COLO829 (cell line): Measurements from ENCODE around the gene HYPK.

Source experiments
- DNase-seq: peaks from one replicate; pipeline ENCODE4 v3.0.0; 2012; ENCODE audit warnings: low spot score

Gene HYPK

GRCh38 chr15:43800286-43801141 lies at the start of gene HYPK:
TSS of gene HYPK (plus strand) at chr15:43800599. CDS start at chr15:43800623, 24 bp downstream.
- DNase-seq, result peak; percentile 66

GRCh38 chr15:43751885-43752284 lies 48.5 kb upstream of the HYPK start:
- no peak for DNase-seq

DNA sequence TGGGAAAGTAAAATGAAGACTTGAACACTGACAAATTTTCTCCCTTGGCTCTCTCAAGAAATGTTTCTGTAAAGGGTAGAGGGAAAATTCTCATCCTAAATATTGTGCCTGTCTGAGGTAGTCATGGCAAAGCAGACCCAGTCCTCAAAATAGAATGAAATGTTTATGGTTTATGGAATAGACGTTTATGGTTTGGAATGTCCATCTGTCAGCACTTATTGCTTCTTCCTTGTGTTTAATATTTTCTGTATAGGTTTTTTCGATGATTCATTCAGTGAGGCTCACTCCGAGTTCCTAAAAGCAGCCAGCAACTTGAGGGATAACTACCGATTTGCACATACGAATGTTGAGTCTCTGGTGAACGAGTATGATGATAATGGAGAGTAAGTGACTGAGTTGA lies 37.6 kb upstream of the HYPK start:
- no peak for DNase-seq

GRCh38 chr15:43763819-43764446 lies 36.5 kb upstream of the HYPK start:
- no peak for DNase-seq

DNA sequence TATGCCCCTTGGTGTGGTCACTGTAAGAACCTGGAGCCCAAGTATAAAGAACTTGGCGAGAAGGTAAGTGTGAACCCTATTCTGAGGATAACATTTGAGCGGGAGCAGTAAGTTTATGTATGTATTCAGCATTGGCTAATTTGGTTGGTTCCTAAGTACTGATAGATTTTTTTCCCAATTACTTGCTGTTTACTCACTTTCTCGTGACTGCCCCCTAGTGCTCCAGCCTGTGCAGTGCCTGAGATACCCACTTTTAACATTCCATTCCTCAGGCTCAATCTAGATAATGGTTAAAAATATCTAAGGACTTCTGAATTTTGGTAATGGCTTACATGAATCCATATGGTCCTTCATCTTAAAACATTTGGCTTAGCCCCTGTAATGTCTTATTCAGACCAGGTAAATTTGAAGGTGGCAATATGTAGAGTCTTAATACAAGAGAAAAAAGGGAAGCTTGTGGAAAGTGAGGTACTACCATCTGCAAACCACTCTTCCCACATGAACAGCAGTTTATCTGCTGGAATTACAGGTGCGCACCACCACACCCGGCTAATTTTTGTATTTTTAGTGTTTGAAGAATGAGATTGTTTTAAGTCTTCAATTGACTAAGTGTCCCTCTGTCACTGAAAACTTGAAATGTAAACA lies 30.7 kb upstream of the HYPK start:
- peak; percentile 24 for DNase-seq

DNA sequence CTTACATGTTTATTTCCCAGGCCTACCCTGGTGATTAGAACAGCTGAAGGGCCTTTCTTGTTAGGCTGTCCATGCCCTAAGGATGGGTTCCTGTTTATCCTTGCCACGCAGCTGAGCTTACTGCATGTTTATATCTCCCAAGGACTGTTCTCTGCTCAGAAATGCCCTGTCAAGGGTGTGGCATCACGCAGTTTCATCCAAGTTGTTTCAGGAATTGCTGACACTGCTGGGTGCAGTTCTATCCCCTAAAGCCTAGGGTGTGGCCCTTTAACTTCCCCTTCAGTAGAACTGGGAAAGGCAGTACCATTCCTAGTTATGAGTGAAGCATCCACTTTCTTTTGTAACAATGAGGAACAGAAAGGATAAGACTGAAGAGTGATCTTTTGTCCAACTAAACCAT lies 28.6 kb upstream of the HYPK start:
- no peak for DNase-seq

DNA sequence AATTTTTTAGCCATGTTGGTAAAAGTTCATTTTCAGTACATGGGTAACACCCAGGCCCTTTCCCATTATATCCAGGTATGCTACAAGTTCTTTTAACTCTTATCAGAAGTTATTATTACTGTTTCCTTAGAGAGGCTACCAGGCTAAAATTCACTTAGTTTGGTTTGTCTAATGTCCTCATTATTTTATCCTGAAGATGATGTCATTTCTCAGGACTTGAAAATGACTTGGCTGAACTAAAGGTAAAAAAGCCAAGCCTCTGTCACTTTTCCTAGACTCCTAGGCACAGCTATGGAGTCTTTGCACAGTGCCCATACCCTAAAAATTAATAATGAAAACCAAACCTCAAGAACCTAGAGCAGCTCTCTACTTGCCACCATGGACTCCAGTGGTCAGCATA lies 27.8 kb upstream of the HYPK start:
- DNase-seq, result no peak

DNA sequence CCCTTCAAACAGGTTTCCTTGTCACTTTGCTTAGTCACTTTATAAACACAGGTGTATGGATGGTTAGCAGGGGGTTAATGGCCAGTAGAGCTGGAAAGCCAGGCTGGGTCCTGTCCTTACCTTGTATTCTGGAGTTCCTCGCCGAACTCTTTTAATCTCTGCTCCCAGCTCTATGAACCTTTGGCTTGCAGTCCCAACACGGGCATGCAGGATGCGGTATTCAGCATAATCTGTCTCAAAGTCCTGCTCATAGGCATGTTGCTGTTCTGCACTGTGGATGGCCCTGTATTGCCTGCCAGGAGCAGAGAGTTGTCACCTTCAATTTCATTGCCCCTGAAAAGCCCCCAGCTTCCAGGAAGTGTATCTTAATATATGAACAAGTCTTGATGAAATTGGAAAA lies 26.3 kb upstream of the HYPK start:
- DNase-seq, result no peak

DNA sequence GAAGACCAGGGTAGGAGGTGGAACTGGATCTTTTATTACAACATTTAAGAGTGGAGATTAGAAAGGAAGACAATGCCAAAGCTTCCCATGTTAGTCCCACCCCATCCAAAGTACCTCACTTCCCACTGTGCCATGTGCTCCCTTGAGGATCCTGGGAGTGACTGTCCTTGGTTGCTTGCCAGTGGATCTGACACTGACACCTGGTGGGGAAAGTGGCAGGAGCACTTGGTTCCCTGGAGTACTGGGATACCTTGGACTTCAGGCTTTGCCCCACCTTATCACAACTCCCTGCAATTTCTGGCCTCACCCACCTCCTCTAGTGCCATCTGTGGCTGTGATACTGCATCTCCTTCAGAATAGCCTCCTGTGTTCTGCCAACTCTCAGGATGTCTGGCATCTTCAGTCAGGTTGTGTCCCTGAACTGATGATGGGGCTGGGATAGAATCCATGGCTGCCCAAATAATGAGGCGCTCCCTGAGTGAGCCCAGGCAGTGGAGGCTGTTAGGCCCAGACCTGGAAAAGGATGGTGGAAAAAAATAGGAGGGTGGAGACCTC lies 24.9 kb upstream of the HYPK start:
- no peak for DNase-seq

GRCh38 chr15:43776101-43776717 lies 24.2 kb upstream of the HYPK start:
- no peak for DNase-seq

GRCh38 chr15:43776718-43777266 lies 23.6 kb upstream of the HYPK start, which contains the start of gene ELL3:
TSS of gene ELL3 (minus strand) at chr15:43776966. CDS start at chr15:43776901, 65 bp downstream.
- peak; percentile 11 for DNase-seq

DNA sequence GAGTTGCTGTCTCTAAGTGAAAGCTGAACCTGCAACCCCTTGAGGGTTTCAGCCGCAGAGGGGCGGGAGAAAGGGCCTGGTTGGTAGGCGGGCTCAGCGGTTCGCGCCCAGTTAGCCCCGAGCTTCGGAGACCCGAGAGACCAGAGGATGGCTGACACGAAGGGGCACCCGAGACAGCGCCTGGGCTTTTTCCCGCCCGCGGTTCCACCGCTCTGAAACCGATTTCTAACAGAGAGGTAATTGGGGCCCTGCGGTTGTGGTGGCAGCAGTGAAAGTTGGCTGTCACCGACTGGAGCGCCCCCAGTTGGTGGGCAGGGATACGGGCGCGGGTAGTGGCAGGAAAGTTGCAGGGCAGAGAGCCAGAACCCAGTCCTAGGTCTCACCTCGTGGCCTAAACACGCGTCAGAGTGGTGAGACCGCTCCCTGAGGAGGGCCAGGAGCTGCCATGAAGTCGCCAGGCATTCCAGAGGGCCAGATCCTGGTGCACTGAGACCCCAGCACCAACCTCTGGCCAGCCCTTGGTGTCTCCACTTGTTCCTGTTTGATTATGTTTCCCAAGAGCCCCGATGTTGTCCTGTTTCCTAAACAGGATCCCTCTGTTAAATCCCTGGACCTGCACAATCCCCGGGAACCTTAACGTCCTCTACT lies 23.0 kb upstream of the HYPK start:
- DNase-seq, result peak; percentile 13

- DNase-seq, result no peak
Observed at GRCh38 chr15:43779016-43779415, 21.4 kb upstream of the HYPK start.

DNA sequence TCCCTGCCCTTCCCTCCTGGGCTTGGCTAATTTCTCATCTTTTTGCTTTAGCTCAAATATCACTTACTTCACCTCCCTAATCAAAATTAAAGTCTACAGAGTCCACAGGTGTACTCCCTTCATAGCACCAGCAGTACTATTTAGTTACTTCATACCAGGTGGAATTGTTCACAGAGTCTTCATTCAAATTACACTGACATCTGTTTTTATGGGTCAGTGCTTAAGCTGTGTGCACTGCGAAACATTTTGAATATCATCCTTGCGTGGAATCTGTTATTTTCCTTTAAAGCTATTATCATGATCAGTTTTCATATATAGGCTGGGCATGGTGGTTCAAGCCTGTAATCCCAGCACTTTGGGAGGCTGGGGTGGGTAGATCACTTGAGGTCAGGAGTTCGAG lies 11.0 kb upstream of the HYPK start:
- no peak for DNase-seq

DNA sequence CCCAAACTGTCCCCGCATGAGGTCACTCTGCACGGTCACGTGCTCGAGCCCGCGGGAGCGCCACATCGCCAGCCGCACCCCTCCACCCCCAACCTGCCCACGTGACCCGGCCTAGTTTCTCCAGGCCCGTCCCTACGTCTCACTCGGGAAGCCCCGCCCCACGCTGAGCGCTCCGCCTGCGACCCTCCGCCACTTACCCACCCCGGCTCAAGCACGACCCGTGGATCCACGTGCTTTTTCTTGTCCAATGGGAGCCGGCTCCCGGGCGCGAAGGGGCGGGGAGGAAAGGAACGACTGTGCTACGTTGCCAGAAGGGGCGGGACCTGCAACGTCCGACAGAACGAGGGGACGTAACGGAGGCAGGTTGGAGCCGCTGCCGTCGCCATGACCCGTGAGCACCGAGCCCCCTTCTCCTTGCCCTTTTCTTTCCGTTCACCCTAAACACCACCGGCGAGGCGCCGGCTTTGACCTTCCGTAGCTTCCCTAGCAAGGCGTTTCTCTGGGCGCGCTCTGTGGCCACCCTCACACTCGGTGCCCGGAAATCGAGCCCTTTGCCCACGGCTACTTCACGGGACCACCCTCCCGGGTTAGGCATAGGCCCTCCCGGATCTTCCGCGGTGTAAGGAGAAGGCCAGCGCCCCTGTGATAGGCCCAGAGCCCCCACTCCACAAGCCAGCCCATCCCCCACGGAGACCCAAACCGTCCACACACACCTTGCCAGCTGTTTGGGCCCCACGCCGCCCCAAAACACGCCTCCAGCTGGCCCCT lies 8.2 kb upstream of the HYPK start, which contains the start of gene SERF2:
TSS of gene SERF2 (plus strand) at position 328 of the 768 bp plus-strand sequence. CDS start at position 385, 57 bp downstream.
- DNase-seq, result peak; percentile 99

- peak; percentile 51 for DNase-seq
Observed at GRCh38 chr15:43792761-43793476, 7.5 kb upstream of the HYPK start.

GRCh38 chr15:43793647-43794046 lies 6.8 kb upstream of the HYPK start:
- DNase-seq, result no peak

DNA sequence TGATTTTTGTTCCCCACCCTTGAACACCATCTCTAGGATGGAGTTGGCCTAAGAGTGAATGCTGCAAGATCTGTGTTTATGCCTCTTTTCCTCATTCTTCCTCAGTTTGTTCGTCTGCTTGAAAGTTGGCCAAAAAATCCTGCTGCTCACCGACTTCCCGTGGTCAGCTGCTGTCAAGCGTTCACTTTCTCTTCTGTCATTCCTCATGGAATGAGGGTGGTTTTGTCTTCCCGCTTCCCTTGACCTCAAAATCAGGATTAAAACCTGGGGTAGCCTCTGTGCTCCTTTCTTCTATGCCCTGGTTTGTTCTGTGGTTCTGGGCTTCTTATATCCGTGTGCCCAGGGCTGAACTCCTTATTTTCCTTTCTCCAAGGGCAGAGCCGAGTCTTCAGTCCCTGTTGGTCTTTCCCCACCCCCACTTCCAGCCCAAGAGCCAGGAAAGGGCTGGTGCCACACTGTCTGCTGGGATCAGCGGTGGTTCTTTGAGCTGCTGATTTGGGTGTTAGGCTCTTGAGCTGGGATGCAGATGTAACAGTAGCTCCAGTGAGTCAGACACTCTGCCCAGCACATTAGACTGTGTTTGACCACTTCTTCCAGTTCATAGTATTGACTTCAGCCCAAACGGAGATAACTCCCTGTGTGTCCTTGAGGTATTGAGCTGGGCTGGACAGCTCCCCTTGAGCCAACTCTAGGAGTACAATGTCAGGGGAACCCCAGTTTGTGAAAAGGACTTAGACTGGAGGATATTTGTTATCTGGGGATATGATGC lies 5.9 kb upstream of the HYPK start:
- no peak for DNase-seq

GRCh38 chr15:43795197-43795596 lies 5.2 kb upstream of the HYPK start:
- no peak for DNase-seq
